Measurements from ENCODE around the gene DSCAML1.
"Not testable (repeated sequence)": the region's sequence is repeated elsewhere in the genome, so short reads cannot be mapped to it uniquely, and the experiment has no call there.

Gene DSCAML1

GRCh38 chr11:117792241-117792640 is 4.8 kb downstream of the DSCAML1 start:
- DNase-seq = peak in 1 of 2 experiments; percentile 45

- DNase-seq = no peak
Observed at GRCh38 chr11:117790279-117790678, 6.7 kb downstream of the DSCAML1 start.

- no peak for DNase-seq
Observed at GRCh38 chr11:117789241-117789640, 7.8 kb downstream of the DSCAML1 start.

- no peak for DNase-seq
Observed at GRCh38 chr11:117786135-117786870, 10.7 kb downstream of the DSCAML1 start.

- no peak for DNase-seq
Observed at GRCh38 chr11:117782101-117782500, 14.9 kb downstream of the DSCAML1 start.

GRCh38 chr11:117781627-117782026 is 15.4 kb downstream of the DSCAML1 start:
- DNase-seq = no peak

GRCh38 chr11:117780456-117780855 is 16.6 kb downstream of the DSCAML1 start:
- no peak for DNase-seq

GRCh38 chr11:117774553-117774952 is 22.5 kb downstream of the DSCAML1 start:
- no peak for DNase-seq

GRCh38 chr11:117772360-117772759 is 24.7 kb downstream of the DSCAML1 start:
- no peak for DNase-seq

GRCh38 chr11:117771841-117772240 is 25.2 kb downstream of the DSCAML1 start:
- DNase-seq = no peak

- no peak for DNase-seq
Observed at GRCh38 chr11:117771197-117771596, 25.8 kb downstream of the DSCAML1 start.

- DNase-seq = no peak
Observed at GRCh38 chr11:117770061-117770460, 27.0 kb downstream of the DSCAML1 start.

- peak in 1 of 2 experiments; percentile 56 for DNase-seq
Observed at GRCh38 chr11:117769533-117769932, 27.5 kb downstream of the DSCAML1 start.

- no peak for DNase-seq
Observed at GRCh38 chr11:117768506-117768905, 28.5 kb downstream of the DSCAML1 start.

- no peak for DNase-seq
Observed at GRCh38 chr11:117767071-117767470, 29.9 kb downstream of the DSCAML1 start.

GRCh38 chr11:117766576-117766975 is 30.4 kb downstream of the DSCAML1 start:
- DNase-seq = no peak

GRCh38 chr11:117766026-117766425 is 31.0 kb downstream of the DSCAML1 start:
- DNase-seq = no peak

- no peak for DNase-seq
Observed at GRCh38 chr11:117765068-117765467, 31.9 kb downstream of the DSCAML1 start.

- not testable (repeated sequence) for DNase-seq
Observed at GRCh38 chr11:117763465-117763864, 33.6 kb downstream of the DSCAML1 start.

GRCh38 chr11:117761993-117762392 is 35.0 kb downstream of the DSCAML1 start:
- no peak for DNase-seq

GRCh38 chr11:117759305-117759704 is 37.7 kb downstream of the DSCAML1 start:
- DNase-seq = peak; percentile 22 to 45

- DNase-seq = no peak
Observed at GRCh38 chr11:117754030-117754429, 43.0 kb downstream of the DSCAML1 start.

- DNase-seq = no peak
Observed at GRCh38 chr11:117752721-117753237, 44.2 kb downstream of the DSCAML1 start.

GRCh38 chr11:117752071-117752470 is 44.9 kb downstream of the DSCAML1 start:
- no peak for DNase-seq
